BLaER1 (cell line): ENCODE results near the gene MSI2.

ENCODE experiments used
- H3K27ac ChIP-seq: shearing (Covaris generic); formaldehyde crosslinking; 2 replicates; pipeline ENCODE4 v1.8.1; 2022
- H3K27me3 ChIP-seq: shearing (Covaris generic); formaldehyde crosslinking; 2 replicates; pipeline ENCODE4 v1.8.1; 2022
- H3K36me3 ChIP-seq: shearing (Covaris generic); formaldehyde crosslinking; 2 replicates; pipeline ENCODE4 v1.8.1; 2022
- H3K4me1 ChIP-seq: shearing (Covaris generic); formaldehyde crosslinking; 2 replicates; pipeline ENCODE4 v1.8.1; 2022
- H3K4me2 ChIP-seq: shearing (Covaris generic); formaldehyde crosslinking; 2 replicates; pipeline ENCODE4 v1.8.1; 2022
- H3K4me3 ChIP-seq: shearing (Covaris generic); formaldehyde crosslinking; 2 replicates; pipeline ENCODE4 v1.8.1; 2022
- H3K9ac ChIP-seq: shearing (Covaris generic); formaldehyde crosslinking; 2 replicates; pipeline ENCODE4 v1.8.1; 2022
- H3K9me3 ChIP-seq: shearing (Covaris generic); formaldehyde crosslinking; 2 replicates; pipeline ENCODE4 v1.8.1; 2022
- H4K20me1 ChIP-seq: shearing (Covaris generic); formaldehyde crosslinking; 2 replicates; pipeline ENCODE4 v1.8.1; 2022
- Cebpa-rat ChIP-seq: shearing (Covaris generic); IDR thresholded peaks from 2 replicates; pipeline ENCODE4 v1.8.1; 2022

MSI2 gene

DNA sequence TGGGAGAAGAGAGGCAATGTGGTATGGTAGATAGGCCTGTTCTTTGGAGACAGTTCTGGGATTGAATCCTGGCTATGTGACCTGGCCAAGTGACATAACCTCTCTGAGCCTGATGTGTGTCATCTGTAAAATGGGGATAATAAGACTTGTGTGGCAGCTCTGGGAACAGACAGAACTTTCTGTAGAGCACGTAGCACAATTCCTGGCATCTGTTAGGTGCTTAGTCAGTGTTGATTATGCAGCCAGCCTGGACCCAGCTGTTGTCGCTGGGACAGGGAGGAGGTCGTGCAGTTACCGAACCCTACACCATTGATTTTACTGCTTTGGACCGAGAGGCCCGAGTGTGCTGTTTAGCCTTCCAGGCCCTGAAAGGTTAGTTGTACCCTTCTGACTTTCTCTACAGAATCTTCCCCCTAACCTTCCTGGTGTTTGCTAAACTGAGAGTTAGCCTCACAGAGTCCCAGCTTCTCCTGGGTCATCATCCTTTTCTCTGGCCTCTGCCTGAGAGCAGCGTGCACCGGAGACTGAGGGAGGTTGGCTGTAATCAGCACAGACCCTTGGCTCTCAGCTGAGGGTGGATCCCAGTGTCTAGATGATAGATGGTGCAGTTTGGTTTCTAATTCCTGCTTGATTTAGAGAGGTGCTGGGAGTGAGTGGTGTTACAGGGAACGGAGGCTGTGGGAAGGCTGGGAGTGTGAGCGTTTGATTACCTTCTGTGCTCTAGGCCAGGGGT is 31.9 kb downstream of the MSI2 start:
- Histone ChIP-seq H3K36me3 (peaks cover 84% of the 10 kb centered on the region), H3K4me2 (peak overlapping the region; percentile 83), H3K4me3 (no peak overlapping the region), H4K20me1 (peaks cover 100% of the 10 kb centered on the region), H3K27me3 (no peaks in the 10 kb centered on the region), H3K4me1 (peaks cover 89% of the 10 kb centered on the region), H3K27ac (peak overlapping the region; percentile 7; the same call in 1 of the 2 replicates), H3K9ac (no peak overlapping the region), H3K9me3 (0 out of 2 replicates have a peak, but pooled peaks cover 5% of the 10 kb centered on the region)
- TF ChIP-seq Cebpa-rat = no peak

DNA sequence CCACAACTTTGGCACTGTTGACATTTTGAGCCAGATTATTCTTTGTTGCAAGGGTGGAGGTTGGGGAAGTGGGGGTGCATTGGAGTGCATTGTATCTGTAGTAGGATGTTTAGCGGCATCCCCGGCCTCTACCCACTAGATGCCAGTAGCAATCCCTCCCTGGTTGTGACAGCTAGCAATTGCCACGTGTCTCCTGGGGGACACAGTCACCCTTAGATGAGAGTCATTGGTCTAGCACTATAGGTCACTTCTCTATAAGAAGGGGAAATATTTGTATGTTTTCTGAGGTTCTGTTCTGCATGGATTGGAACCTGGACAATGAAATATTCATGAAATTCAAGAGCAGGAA is 32.4 kb downstream of the MSI2 start:
- TF ChIP-seq Cebpa-rat = no peak
- Histone ChIP-seq H3K27ac (peak overlapping the region; percentile 7; the same call in 1 of the 2 replicates), H4K20me1 (peaks cover 100% of the 10 kb centered on the region), H3K36me3 (peaks cover 82% of the 10 kb centered on the region), H3K4me3 (no peak overlapping the region), H3K27me3 (no peaks in the 10 kb centered on the region), H3K4me1 (peaks cover 87% of the 10 kb centered on the region), H3K4me2 (no peak overlapping the region), H3K9ac (0 out of 2 replicates have a peak overlapping the region, but pooled peaks have one; percentile 2), H3K9me3 (0 out of 2 replicates have a peak, but pooled peaks cover 5% of the 10 kb centered on the region)

DNA sequence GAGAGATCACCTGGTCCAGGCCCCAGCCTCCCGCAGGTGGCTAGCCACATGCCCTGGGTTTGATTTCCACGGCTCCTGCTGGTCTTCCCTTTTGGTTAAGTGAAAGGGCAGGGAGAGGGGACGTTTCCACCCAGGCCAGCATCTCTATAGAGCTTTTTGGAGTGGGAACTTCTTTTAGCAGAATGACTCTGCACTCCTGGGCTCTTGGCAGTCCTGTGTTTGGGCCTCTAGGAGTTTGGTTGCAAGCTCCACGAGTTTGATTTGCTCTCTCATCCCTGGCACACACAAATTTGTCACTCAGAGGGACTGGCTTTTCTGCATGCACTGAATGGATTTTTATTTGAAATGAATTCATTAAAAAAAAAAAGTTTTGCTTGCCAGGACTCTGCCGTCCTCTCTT is 32.8 kb downstream of the MSI2 start:
- Histone ChIP-seq H3K27me3 (no peaks in the 10 kb centered on the region), H3K27ac (no peak overlapping the region), H3K36me3 (peaks cover 82% of the 10 kb centered on the region), H3K4me1 (peaks cover 87% of the 10 kb centered on the region), H4K20me1 (peaks cover 100% of the 10 kb centered on the region), H3K4me2 (no peak overlapping the region), H3K9ac (0 out of 2 replicates have a peak overlapping the region, but pooled peaks have one; percentile 2), H3K9me3 (peaks cover 9% of the 10 kb centered on the region), H3K4me3 (no peak overlapping the region)
- no peak for TF ChIP-seq Cebpa-rat

DNA sequence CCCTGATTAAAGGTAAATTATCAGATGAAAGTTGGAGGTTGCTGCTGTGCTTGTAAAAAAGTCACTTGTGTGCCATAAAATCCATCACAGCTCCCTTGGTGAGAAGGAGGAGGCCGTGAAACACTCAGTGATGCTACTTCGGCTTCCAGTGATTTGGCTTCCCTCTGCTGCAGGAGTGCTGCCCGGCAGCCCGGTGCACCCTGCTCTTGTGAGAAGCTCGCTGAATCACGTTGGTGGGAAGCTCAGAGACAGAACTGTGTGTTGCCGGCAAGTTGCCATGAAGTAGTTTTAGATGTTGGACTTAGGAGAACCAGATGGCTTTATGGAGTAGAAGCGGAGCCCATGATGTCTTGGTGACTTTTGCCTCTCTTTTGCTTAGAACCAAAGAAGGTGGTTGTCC is 33.3 kb downstream of the MSI2 start:
- Histone ChIP-seq H3K27ac (no peak overlapping the region), H3K27me3 (no peaks in the 10 kb centered on the region)

GRCh38 chr17:57290981-57291380 is 34.7 kb downstream of the MSI2 start:
- peaks cover 28% of the 10 kb centered on the region for H3K9me3 ChIP-seq
- H3K36me3 ChIP-seq = peaks cover 98% of the 10 kb centered on the region
- peaks cover 72% of the 10 kb centered on the region for H3K4me1 ChIP-seq
- no peak overlapping the region for H3K27ac ChIP-seq
- H3K4me2 ChIP-seq = no peak overlapping the region
- peaks cover 100% of the 10 kb centered on the region for H4K20me1 ChIP-seq
- no peak for TF ChIP-seq Cebpa-rat
- no peaks in the 10 kb centered on the region for H3K27me3 ChIP-seq
- no peak overlapping the region for H3K4me3 ChIP-seq
- H3K9ac ChIP-seq = no peak overlapping the region

More for the DNA sequence above, 33.3 kb downstream of the MSI2 start:
- peaks cover 86% of the 10 kb centered on the region for H3K4me1 ChIP-seq
- H3K9me3 ChIP-seq = peaks cover 14% of the 10 kb centered on the region
- no peak for TF ChIP-seq Cebpa-rat
- no peak overlapping the region for H3K4me3 ChIP-seq
- no peak overlapping the region for H3K9ac ChIP-seq
- H4K20me1 ChIP-seq = peaks cover 100% of the 10 kb centered on the region
- H3K36me3 ChIP-seq = peaks cover 85% of the 10 kb centered on the region
- no peak overlapping the region for H3K4me2 ChIP-seq

GRCh38 chr17:57292091-57292490 is 35.8 kb downstream of the MSI2 start:
- Histone ChIP-seq H3K27ac (no peak overlapping the region), H3K27me3 (no peaks in the 10 kb centered on the region), H3K9ac (no peak overlapping the region), H3K36me3 (peaks cover 98% of the 10 kb centered on the region), H3K4me2 (no peak overlapping the region), H3K4me1 (peaks cover 61% of the 10 kb centered on the region), H3K4me3 (no peak overlapping the region), H4K20me1 (peaks cover 100% of the 10 kb centered on the region), H3K9me3 (peaks cover 39% of the 10 kb centered on the region)
- TF ChIP-seq Cebpa-rat = no peak

- peaks cover 100% of the 10 kb centered on the region for H4K20me1 ChIP-seq
- peaks cover 98% of the 10 kb centered on the region for H3K36me3 ChIP-seq
- H3K9me3 ChIP-seq = peaks cover 49% of the 10 kb centered on the region
- peaks cover 51% of the 10 kb centered on the region for H3K4me1 ChIP-seq
- H3K9ac ChIP-seq = no peak overlapping the region
- H3K4me3 ChIP-seq = no peak overlapping the region
- H3K4me2 ChIP-seq = no peak overlapping the region
- no peaks in the 10 kb centered on the region for H3K27me3 ChIP-seq
- H3K27ac ChIP-seq = no peak overlapping the region
- TF ChIP-seq Cebpa-rat = no peak
These were observed 36.8 kb downstream of the MSI2 start for GRCh38 chr17:57293077-57293476.

DNA sequence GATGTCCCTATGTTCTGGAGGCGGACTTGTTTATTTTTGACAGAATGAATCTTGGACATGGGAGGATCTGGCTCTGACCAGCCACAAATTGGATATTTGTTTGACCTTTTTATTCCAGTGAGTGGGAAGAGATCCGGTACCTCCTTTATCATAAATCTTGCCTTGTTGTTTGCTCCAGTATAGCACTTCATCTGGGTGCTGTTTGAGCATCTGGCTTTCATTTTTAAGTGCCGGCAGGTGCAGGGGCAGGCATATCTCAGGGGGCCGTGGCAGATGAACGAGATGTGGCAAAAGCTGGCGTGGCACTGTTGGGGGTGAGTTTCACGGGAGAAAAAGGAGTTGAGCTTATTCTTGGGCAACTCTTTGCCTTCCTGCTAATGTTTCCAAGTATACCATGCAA is 37.8 kb downstream of the MSI2 start:
- 0 out of 2 replicates have a peak overlapping the region, but pooled peaks have one; percentile 12 for H3K9ac ChIP-seq
- H3K9me3 ChIP-seq = peaks cover 59% of the 10 kb centered on the region
- TF ChIP-seq Cebpa-rat = no peak
- H3K27ac ChIP-seq = no peak overlapping the region
- H3K4me2 ChIP-seq = peak overlapping the region; percentile 9; the same call in 1 of the 2 replicates
- H3K4me1 ChIP-seq = peaks cover 41% of the 10 kb centered on the region
- H3K27me3 ChIP-seq = no peaks in the 10 kb centered on the region
- no peak overlapping the region for H3K4me3 ChIP-seq
- peaks cover 100% of the 10 kb centered on the region for H4K20me1 ChIP-seq
- peaks cover 98% of the 10 kb centered on the region for H3K36me3 ChIP-seq

DNA sequence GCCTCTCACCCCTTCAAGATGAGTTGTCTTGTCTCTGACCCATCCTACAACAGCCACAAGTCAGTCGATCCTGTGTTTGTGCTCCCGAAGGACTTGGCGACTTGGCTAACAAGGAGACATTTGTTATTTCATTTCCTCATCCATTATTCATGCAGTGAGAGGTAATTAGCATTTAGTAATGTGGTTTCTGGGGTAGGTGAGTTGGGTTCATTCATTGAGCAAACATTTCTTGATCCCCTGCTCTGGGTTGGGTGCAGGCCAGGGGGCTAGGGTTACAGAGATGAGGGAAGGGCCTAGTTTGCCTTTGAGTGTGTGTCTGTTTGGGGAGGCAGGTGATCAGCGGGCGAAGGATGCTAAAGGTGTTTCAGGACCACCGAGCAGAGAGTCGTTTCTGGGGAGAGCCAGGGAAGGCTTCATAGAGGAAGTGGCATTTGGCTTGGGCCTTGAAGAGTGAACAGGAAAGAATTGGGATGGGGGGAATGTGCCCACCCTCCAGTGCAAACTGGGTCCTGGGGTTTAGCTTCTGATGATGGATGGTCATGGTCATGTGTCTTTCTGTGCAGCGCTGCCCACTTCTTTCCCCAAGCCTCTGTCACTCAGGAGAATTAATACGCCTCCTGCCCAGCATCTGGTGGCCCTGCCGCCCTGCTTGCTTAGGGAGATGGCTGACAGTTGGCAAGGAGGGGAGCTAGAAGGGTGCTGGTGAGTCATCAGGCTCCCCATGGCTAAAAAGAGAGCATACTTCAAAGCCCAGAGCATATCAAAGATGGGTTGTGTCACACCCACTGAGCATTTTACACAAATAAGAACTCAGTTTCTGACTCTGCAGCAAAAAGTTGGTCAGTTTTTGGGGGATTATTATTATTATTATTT is 38.5 kb downstream of the MSI2 start:
- H3K4me3 ChIP-seq = no peak overlapping the region
- peaks cover 100% of the 10 kb centered on the region for H4K20me1 ChIP-seq
- peaks cover 39% of the 10 kb centered on the region for H3K4me1 ChIP-seq
- no peak overlapping the region for H3K27ac ChIP-seq
- peaks cover 98% of the 10 kb centered on the region for H3K36me3 ChIP-seq
- no peak overlapping the region for H3K9ac ChIP-seq
- TF ChIP-seq Cebpa-rat = no peak
- H3K4me2 ChIP-seq = no peak overlapping the region
- H3K9me3 ChIP-seq = peaks cover 66% of the 10 kb centered on the region
- H3K27me3 ChIP-seq = no peaks in the 10 kb centered on the region
